Measurements from ENCODE around the gene FGF14. TPM values are rescaled to one million over a fixed set of nuclear protein-coding genes. Genes with fewer than 3 reads are reported as not detected.

FGF14 gene
- total RNA-seq, 2 donors from 2014 or later, result 0.14 TPM

DNA sequence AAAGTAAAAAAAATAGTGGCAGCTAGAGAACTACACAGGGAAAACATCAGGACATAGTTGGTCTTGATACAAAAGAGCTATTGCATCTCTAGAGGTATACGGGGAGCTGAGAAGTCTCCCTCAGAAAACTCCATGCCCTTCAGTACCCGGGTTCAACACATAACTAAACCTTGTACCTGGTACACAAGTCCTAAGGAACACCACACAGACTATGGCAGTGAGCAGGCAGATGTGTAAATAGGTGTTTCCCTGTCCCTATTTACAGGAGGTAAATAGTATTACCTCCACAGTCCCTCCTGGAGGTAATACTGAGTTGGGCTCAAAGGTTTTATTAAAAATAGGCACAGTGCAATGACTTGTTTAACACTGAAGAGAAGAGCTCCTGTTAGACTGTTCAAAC, 5.9 kb downstream of the FGF14 start:
- peaks cover 3 to 31% of the 10 kb centered on the region in 2 donors for H3K4me1 ChIP-seq (ENCODE audit: control insufficient read depth in 1 of 2, low read depth in 2 of 2)
- H3K9me3 ChIP-seq, result no peaks in the 10 kb centered on the region
- no peaks in the 10 kb centered on the region for H3K27me3 ChIP-seq (replicated peaks; ENCODE audit: insufficient read depth)
- H3K4me3 ChIP-seq, result no peak overlapping the region
- no peak for TF ChIP-seq CTCF (IDR thresholded peaks at IDR 0.05)
- no peak for ATAC-seq (ENCODE audit: insufficient number of reproducible peaks, low FRiP score, low read depth)
- H3K36me3 ChIP-seq, result no peaks in the 10 kb centered on the region
- no peak overlapping the region for H3K27ac ChIP-seq
- no peak for DNase-seq (ENCODE audit: low spot score)

DNA sequence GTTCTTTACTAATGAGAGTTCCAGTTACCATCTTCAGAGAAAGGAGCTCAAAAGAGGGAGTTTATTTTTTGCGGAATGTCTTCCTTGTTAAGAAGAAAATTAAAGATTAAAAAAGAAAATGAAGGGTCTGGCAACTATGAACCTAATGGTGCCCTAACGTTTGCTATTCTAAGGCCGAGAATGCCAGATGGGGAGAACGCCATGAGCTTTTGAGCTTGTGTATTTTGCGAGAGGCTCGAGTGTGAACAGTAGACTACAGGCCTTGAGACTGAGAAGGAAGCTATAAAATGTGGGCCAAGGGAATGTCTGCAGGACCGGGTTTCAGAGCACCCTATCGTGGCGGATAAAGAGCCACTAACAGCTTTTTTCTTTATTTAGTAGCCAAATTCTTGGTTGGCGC, 6.7 kb downstream of the FGF14 start:
- no peak for ATAC-seq (ENCODE audit: insufficient number of reproducible peaks, low FRiP score, low read depth)

DNA sequence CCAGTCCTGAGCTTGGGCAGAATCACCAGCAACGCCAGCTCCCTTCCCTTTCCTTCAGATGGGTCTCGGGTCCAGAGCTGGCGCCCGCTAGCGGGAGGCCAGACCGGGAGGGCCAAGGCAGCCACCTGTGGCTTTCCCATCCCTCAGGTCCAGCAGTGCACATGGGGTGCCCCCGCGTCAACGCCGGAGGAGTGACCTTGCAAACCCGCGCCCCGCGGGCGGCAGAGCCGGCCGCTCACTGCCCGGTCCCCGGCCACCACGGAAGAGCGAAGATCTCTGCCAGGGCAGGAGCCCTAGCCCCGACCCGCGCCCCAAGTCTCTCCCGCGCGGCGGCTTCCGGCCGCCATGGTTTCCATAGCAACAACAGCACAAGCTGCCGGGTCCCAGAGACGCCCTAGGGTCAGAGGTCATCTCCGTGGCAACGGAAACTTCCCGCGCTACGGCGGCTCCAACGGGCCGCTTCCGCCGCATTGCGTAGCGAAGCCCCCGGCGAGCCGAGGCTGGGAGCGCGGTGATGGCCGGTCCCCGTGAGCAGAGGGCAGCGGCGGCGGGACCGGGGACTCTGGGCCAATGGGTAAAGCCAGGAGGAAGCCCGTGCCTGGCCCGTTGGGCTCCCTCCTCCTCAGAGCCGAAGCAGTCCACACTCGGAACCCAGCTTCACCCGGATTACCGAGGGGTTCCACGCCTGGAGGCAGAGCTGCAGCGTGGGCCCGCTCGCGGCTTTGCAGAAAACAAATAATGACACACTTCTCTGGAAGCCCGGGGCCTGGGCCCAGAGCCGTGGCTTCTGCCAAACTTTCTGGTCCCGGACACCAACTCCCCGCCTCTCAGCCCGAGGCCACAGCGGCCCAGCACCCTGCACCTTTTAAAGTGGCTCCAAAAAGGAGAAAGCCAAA, 7.4 kb downstream of the FGF14 start:
- Histone ChIP-seq H3K27me3 (replicated peaks; ENCODE audit: insufficient read depth) (no peaks in the 10 kb centered on the region), H3K4me1 (ENCODE audit: control insufficient read depth in 1 of 2, low read depth in 2 of 2) (peaks cover 3 to 21% of the 10 kb centered on the region in 2 donors), H3K36me3 (no peaks in the 10 kb centered on the region), H3K27ac (peak overlapping the region; percentile 65 to 69), H3K4me3 (peak overlapping the region; percentile 96), H3K9me3 (no peaks in the 10 kb centered on the region)
- TF ChIP-seq CTCF (IDR thresholded peaks at IDR 0.05), result no peak
- ATAC-seq (ENCODE audit: insufficient number of reproducible peaks, low FRiP score, low read depth), result peak; percentile 79
- DNase-seq (ENCODE audit: low spot score), result peak; percentile 66

More for the DNA sequence above, 6.7 kb downstream of the FGF14 start:
- peaks cover 3 to 23% of the 10 kb centered on the region in 2 donors for H3K4me1 ChIP-seq (ENCODE audit: control insufficient read depth in 1 of 2, low read depth in 2 of 2)
- H3K4me3 ChIP-seq, result peak overlapping the region; percentile 96
- H3K36me3 ChIP-seq, result no peaks in the 10 kb centered on the region
- no peaks in the 10 kb centered on the region for H3K27me3 ChIP-seq (replicated peaks; ENCODE audit: insufficient read depth)
- H3K27ac ChIP-seq, result peak overlapping the region; percentile 65 to 69
- no peak for TF ChIP-seq CTCF (IDR thresholded peaks at IDR 0.05)
- no peak for DNase-seq (ENCODE audit: low spot score)
- H3K9me3 ChIP-seq, result no peaks in the 10 kb centered on the region

- H3K9me3 ChIP-seq, result no peaks in the 10 kb centered on the region
- H3K27me3 ChIP-seq (replicated peaks; ENCODE audit: insufficient read depth), result no peaks in the 10 kb centered on the region
- no peak for TF ChIP-seq CTCF (IDR thresholded peaks at IDR 0.05)
- ATAC-seq (ENCODE audit: insufficient number of reproducible peaks, low FRiP score, low read depth) (no peak), DNase-seq (ENCODE audit: low spot score) (no peak)
- no peaks in the 10 kb centered on the region for H3K36me3 ChIP-seq
- H3K4me3 ChIP-seq, result no peak overlapping the region
- H3K4me1 ChIP-seq (ENCODE audit: control insufficient read depth in 1 of 2, low read depth in 2 of 2), result peaks cover 3 to 18% of the 10 kb centered on the region in 2 donors
- H3K27ac ChIP-seq, result no peak overlapping the region
Measured at GRCh38 chr13:102392481-102393209, 9.2 kb downstream of the FGF14 start.

DNA sequence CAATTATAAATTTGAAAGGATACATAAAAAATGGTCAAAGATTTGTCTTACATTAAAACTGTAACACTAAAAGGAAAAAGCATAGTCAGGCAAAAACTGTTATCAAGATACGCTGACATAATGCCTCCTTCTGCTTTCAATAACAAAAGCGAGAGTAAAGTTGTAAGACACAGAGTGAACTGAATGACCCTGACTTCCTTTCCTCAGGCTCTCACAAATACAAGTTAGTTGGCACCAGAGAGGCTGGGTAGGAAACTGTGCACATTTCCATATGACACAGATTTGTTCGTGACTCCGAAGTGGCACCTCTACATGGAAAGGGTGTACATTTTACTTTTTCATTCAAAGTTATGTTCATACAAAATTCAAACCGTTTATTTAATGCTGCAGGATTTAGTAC, 15.4 kb downstream of the FGF14 start:
- Histone ChIP-seq H3K4me1 (ENCODE audit: control insufficient read depth in 1 of 2, low read depth in 2 of 2) (no peaks in the 10 kb centered on the region), H3K36me3 (no peaks in the 10 kb centered on the region), H3K27me3 (replicated peaks; ENCODE audit: insufficient read depth) (no peaks in the 10 kb centered on the region), H3K9me3 (no peaks in the 10 kb centered on the region), H3K27ac (no peak overlapping the region), H3K4me3 (no peak overlapping the region)
- ATAC-seq (ENCODE audit: insufficient number of reproducible peaks, low FRiP score, low read depth), result no peak
- no peak for DNase-seq (ENCODE audit: low spot score)
- no peak for TF ChIP-seq CTCF (IDR thresholded peaks at IDR 0.05)
